Mesendoderm (in vitro differentiated cells): ENCODE measurements around the gene PRX.

ENCODE experiments used
- DNase-seq: peaks from one replicate; pipeline ENCODE4 v3.0.0; 2013
- H2AK5ac ChIP-seq: 2 replicates; pipeline ENCODE4 v1.6.1; 2013; ENCODE audit warnings: low read length, inconsistent platforms
- H2BK120ac ChIP-seq: 2 replicates; pipeline ENCODE4 v1.6.1; 2013; ENCODE audit warnings: low read depth, mild to moderate bottlenecking, low read length, moderate library complexity, mixed read lengths
- H2BK15ac ChIP-seq: replicated peaks from 2 replicates; pipeline ENCODE4 v1.6.1; 2013; ENCODE audit warnings: low read depth, mild to moderate bottlenecking, moderate library complexity
- H2BK5ac ChIP-seq: 2 replicates; pipeline ENCODE4 v1.6.1; 2013; ENCODE audit warnings: low read length, inconsistent platforms
- H3K18ac ChIP-seq: 2 replicates; pipeline ENCODE4 v1.6.1; 2013; ENCODE audit warnings: mild to moderate bottlenecking, low read length, mixed read lengths
- H3K23ac ChIP-seq: one replicate; pipeline ENCODE4 v1.6.1; 2013; ENCODE audit warnings: low read length
- H3K27ac ChIP-seq: 2 replicates; pipeline ENCODE4 v1.5.1; 2013; ENCODE audit warnings: low read depth, mild to moderate bottlenecking, inconsistent platforms, low read length, moderate library complexity
- H3K27me3 ChIP-seq: 2 replicates; pipeline ENCODE4 v1.6.1; 2013; ENCODE audit warnings: low read length, control low read depth, mild to moderate bottlenecking, inconsistent platforms; ENCODE audit not compliant: insufficient read depth, poor library complexity
- H3K36me3 ChIP-seq: 2 replicates; pipeline ENCODE4 v1.6.1; 2013; ENCODE audit warnings: low read length, inconsistent platforms; ENCODE audit not compliant: control insufficient read depth, insufficient read depth
- H3K4ac ChIP-seq: one replicate; pipeline ENCODE4 v1.6.1; 2013; ENCODE audit warnings: low read depth, mild to moderate bottlenecking, low read length, moderate library complexity
- H3K4me1 ChIP-seq: 2 replicates; pipeline ENCODE4 v1.6.1; 2013; ENCODE audit warnings: low read depth, low read length, inconsistent platforms; ENCODE audit not compliant: control insufficient read depth
- H3K4me2 ChIP-seq: 2 replicates; pipeline ENCODE4 v1.6.1; 2013; ENCODE audit warnings: low read length
- H3K4me3 ChIP-seq: 2 replicates; pipeline ENCODE4 v1.5.1; 2013; ENCODE audit warnings: mild to moderate bottlenecking, low read length
- H3K56ac ChIP-seq: one replicate; pipeline ENCODE4 v1.6.1; 2013; ENCODE audit warnings: low read length
- H3K79me1 ChIP-seq: 2 replicates; pipeline ENCODE4 v1.6.1; 2013; ENCODE audit warnings: low read length, inconsistent platforms
- H3K79me2 ChIP-seq: 2 replicates; pipeline ENCODE4 v1.6.1; 2013; ENCODE audit warnings: mild to moderate bottlenecking, low read length; ENCODE audit not compliant: control insufficient read depth, insufficient read depth
- H3K9ac ChIP-seq: 2 replicates; pipeline ENCODE4 v1.6.1; 2013; ENCODE audit warnings: low read length, inconsistent platforms
- H4K5ac ChIP-seq: one replicate; pipeline ENCODE4 v1.6.1; 2013; ENCODE audit warnings: low read length
- H4K8ac ChIP-seq: one replicate; pipeline ENCODE4 v1.6.1; 2013; ENCODE audit warnings: low read depth, mild to moderate bottlenecking, control low read depth, low read length, moderate library complexity
- WGBS: extraction: QIAGEN DNeasy Blood & Tissue Kit; methylation state at CpG from one replicate; pipeline ENCODE4 v1.1.7; 2013; ENCODE audit warnings: low lambda C conversion rate, missing lambda C conversion rate; ENCODE audit not compliant: insufficient coverage; ENCODE audit errors: extremely low coverage; 5-methylcytosine and 5-hydroxymethylcytosine counted together

Gene PRX

GRCh38 chr19:40392894-40393517 lies 20.2 kb downstream of the PRX start:
- H2BK15ac ChIP-seq, result no peak overlapping the region
- no peaks in the 10 kb centered on the region for H3K27me3 ChIP-seq
- no peak overlapping the region for H3K4me2 ChIP-seq
- no peak overlapping the region for H3K23ac ChIP-seq
- H3K36me3 ChIP-seq, result no peaks in the 10 kb centered on the region
- H2AK5ac ChIP-seq, result no peak overlapping the region
- H3K4me3 ChIP-seq, result no peak overlapping the region
- no CpG with 5 or more reads among the region's 9 CpGs for WGBS
- no peak overlapping the region for H4K8ac ChIP-seq
- H4K5ac ChIP-seq, result no peak overlapping the region
- no peak overlapping the region for H3K9ac ChIP-seq
- H3K4ac ChIP-seq, result no peak overlapping the region
- H2BK5ac ChIP-seq, result no peak overlapping the region
- no peaks in the 10 kb centered on the region for H3K4me1 ChIP-seq
- H3K27ac ChIP-seq, result no peak overlapping the region
- no peak overlapping the region for H2BK120ac ChIP-seq
- no peaks in the 10 kb centered on the region for H3K79me1 ChIP-seq
- no peak overlapping the region for H3K56ac ChIP-seq
- no peak overlapping the region for H3K18ac ChIP-seq
- DNase-seq, result no peak
- no peaks in the 10 kb centered on the region for H3K79me2 ChIP-seq

DNA sequence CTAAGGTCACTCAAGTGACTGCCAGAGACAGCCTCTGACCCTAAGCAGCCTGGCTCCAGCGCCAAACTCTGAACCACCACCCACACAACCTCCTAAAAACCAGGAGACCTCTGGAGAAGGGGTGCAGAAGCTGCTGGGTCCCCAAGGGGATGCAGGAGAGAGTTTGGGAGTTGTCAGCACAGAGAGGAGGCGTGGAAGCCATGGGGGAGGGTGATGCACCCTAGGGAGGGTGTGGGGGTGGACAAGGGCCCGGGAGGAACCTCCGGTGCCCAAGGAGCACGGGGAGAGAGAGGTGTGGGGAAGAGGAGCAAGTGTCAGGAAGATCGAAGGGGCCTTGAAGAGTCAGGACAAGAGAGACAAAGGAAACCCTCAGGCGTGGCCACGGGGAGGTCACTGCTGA lies 21.1 kb downstream of the PRX start:
- H3K4ac ChIP-seq, result no peak overlapping the region
- H2BK5ac ChIP-seq, result no peak overlapping the region
- no peak overlapping the region for H3K4me2 ChIP-seq
- no peak overlapping the region for H3K9ac ChIP-seq
- no peak overlapping the region for H4K8ac ChIP-seq
- H3K4me3 ChIP-seq, result no peak overlapping the region
- H4K5ac ChIP-seq, result no peak overlapping the region
- H3K27me3 ChIP-seq, result no peaks in the 10 kb centered on the region
- no peak overlapping the region for H2AK5ac ChIP-seq
- H3K79me2 ChIP-seq, result no peaks in the 10 kb centered on the region
- no peak overlapping the region for H3K23ac ChIP-seq
- H2BK15ac ChIP-seq, result no peak overlapping the region
- DNase-seq, result no peak
- no peak overlapping the region for H3K56ac ChIP-seq
- H2BK120ac ChIP-seq, result no peak overlapping the region
- no peaks in the 10 kb centered on the region for H3K4me1 ChIP-seq
- no peak overlapping the region for H3K27ac ChIP-seq
- H3K18ac ChIP-seq, result no peak overlapping the region
- no peaks in the 10 kb centered on the region for H3K79me1 ChIP-seq
- no CpG with 5 or more reads among the region's 8 CpGs for WGBS
- no peaks in the 10 kb centered on the region for H3K36me3 ChIP-seq

- no peak within 1 kb of the TSS for H2BK120ac ChIP-seq
- H2AK5ac ChIP-seq, result no peak within 1 kb of the TSS
- WGBS, result no CpG with 5 or more reads among the region's 10 CpGs
- no peak within 1 kb of the TSS for H2BK5ac ChIP-seq
- no peak within 1 kb of the TSS for H3K56ac ChIP-seq
- no peaks in the 10 kb centered on the region for H3K79me2 ChIP-seq
- no peak within 1 kb of the TSS for H3K9ac ChIP-seq
- H3K79me1 ChIP-seq, result no peaks in the 10 kb centered on the region
- no peaks in the 10 kb centered on the region for H3K36me3 ChIP-seq
- H3K27me3 ChIP-seq, result no peaks in the 10 kb centered on the region
- H4K8ac ChIP-seq, result no peak within 1 kb of the TSS
- H3K4me3 ChIP-seq, result no peak within 1 kb of the TSS
- no peak within 1 kb of the TSS for H3K23ac ChIP-seq
- H3K4ac ChIP-seq, result no peak within 1 kb of the TSS
- no peak for DNase-seq
- no peak within 1 kb of the TSS for H3K18ac ChIP-seq
- no peak within 1 kb of the TSS for H3K4me2 ChIP-seq
- H2BK15ac ChIP-seq, result no peak within 1 kb of the TSS
- H3K4me1 ChIP-seq, result no peaks in the 10 kb centered on the region
- no peak within 1 kb of the TSS for H3K27ac ChIP-seq
- no peak within 1 kb of the TSS for H4K5ac ChIP-seq
Observed at GRCh38 chr19:40390084-40390742, 23.0 kb downstream of the PRX start, which contains the start of gene HIPK4. HIPK4 (minus strand) TSS chr19:40390181; CDS start chr19:40389902, 279 bp downstream.

- H2BK5ac ChIP-seq, result no peak overlapping the region
- H3K27ac ChIP-seq, result no peak overlapping the region
- H3K4me2 ChIP-seq, result no peak overlapping the region
- no peak overlapping the region for H3K23ac ChIP-seq
- H3K79me1 ChIP-seq, result no peaks in the 10 kb centered on the region
- H3K4me1 ChIP-seq, result no peaks in the 10 kb centered on the region
- no peak overlapping the region for H2BK15ac ChIP-seq
- H2BK120ac ChIP-seq, result no peak overlapping the region
- H2AK5ac ChIP-seq, result no peak overlapping the region
- H3K27me3 ChIP-seq, result no peaks in the 10 kb centered on the region
- DNase-seq, result no peak
- H3K56ac ChIP-seq, result no peak overlapping the region
- no peak overlapping the region for H4K8ac ChIP-seq
- H3K4ac ChIP-seq, result no peak overlapping the region
- WGBS, result no CpG with 5 or more reads among the region's 33 CpGs
- no peak overlapping the region for H3K4me3 ChIP-seq
- H4K5ac ChIP-seq, result no peak overlapping the region
- no peak overlapping the region for H3K18ac ChIP-seq
- no peak overlapping the region for H3K9ac ChIP-seq
- no peaks in the 10 kb centered on the region for H3K79me2 ChIP-seq
- H3K36me3 ChIP-seq, result no peaks in the 10 kb centered on the region
Observed at GRCh38 chr19:40389404-40390083, 23.6 kb downstream of the PRX start.

GRCh38 chr19:40388481-40388880 lies 24.7 kb downstream of the PRX start:
- no peaks in the 10 kb centered on the region for H3K4me1 ChIP-seq
- no peaks in the 10 kb centered on the region for H3K79me2 ChIP-seq
- no peak overlapping the region for H3K4me3 ChIP-seq
- no peak overlapping the region for H3K4me2 ChIP-seq
- no peak overlapping the region for H2BK120ac ChIP-seq
- no peaks in the 10 kb centered on the region for H3K36me3 ChIP-seq
- H3K9ac ChIP-seq, result no peak overlapping the region
- no peak overlapping the region for H3K23ac ChIP-seq
- no peak for DNase-seq
- H2BK5ac ChIP-seq, result no peak overlapping the region
- H3K18ac ChIP-seq, result no peak overlapping the region
- no peaks in the 10 kb centered on the region for H3K27me3 ChIP-seq
- H3K79me1 ChIP-seq, result no peaks in the 10 kb centered on the region
- no peak overlapping the region for H3K27ac ChIP-seq
- no peak overlapping the region for H3K4ac ChIP-seq
- H4K8ac ChIP-seq, result no peak overlapping the region
- H2BK15ac ChIP-seq, result no peak overlapping the region
- H3K56ac ChIP-seq, result no peak overlapping the region
- no CpG with 5 or more reads among the region's 3 CpGs for WGBS
- no peak overlapping the region for H4K5ac ChIP-seq
- H2AK5ac ChIP-seq, result no peak overlapping the region
